H9 (cell line): Measurements from ENCODE around the gene LDLRAD4. TPM values are rescaled to one million over a fixed set of nuclear protein-coding genes. Genes with fewer than 3 reads are reported as not detected.
A peak's percentile ranks its signal among the peaks of the same experiment; 100 is the strongest.

Source experiments
- DNase-seq: peaks from one replicate; pipeline ENCODE4 v3.0.0-alpha.2; 2017
- H2AFZ ChIP-seq: one replicate; pipeline ENCODE4 v1.6.1; 2013; ENCODE audit warnings: mild to moderate bottlenecking, low read length, control low read depth, moderate library complexity
- H2AK5ac ChIP-seq: 2 replicates; pipeline ENCODE4 v1.6.1; 2013; ENCODE audit warnings: low read length, control low read depth, mixed read lengths; ENCODE audit not compliant: insufficient read length
- H2BK120ac ChIP-seq: one replicate; pipeline ENCODE4 v1.6.1; 2013; ENCODE audit warnings: low read depth, mild to moderate bottlenecking, low read length, control low read depth, inconsistent platforms; ENCODE audit not compliant: poor library complexity, severe bottlenecking
- H2BK12ac ChIP-seq: 2 replicates; pipeline ENCODE4 v1.6.1; 2013; ENCODE audit warnings: low read length, control low read depth, mixed read lengths, low read depth; ENCODE audit not compliant: insufficient read length
- H2BK15ac ChIP-seq: 2 replicates; pipeline ENCODE4 v1.6.1; 2013; ENCODE audit warnings: low read depth, low read length, control low read depth
- H2BK20ac ChIP-seq: one replicate; pipeline ENCODE4 v1.6.1; 2013; ENCODE audit warnings: low read depth, mild to moderate bottlenecking, low read length, control low read depth, inconsistent platforms; ENCODE audit not compliant: poor library complexity, severe bottlenecking
- H2BK5ac ChIP-seq: 2 replicates; pipeline ENCODE4 v1.6.1; 2013; ENCODE audit warnings: low read length, control low read depth, mixed read lengths; ENCODE audit not compliant: insufficient read length
- H3K14ac ChIP-seq: 2 replicates; pipeline ENCODE4 v1.6.1; 2013; ENCODE audit warnings: low read length, control low read depth; ENCODE audit not compliant: insufficient read depth
- H3K18ac ChIP-seq: 2 replicates; pipeline ENCODE4 v1.6.1; 2013; ENCODE audit warnings: low read depth, mild to moderate bottlenecking, mixed read lengths, low read length, control low read depth; ENCODE audit not compliant: insufficient read length
- H3K23ac ChIP-seq: 2 replicates; pipeline ENCODE4 v1.6.1; 2013; ENCODE audit warnings: low read length, control low read depth, mixed read lengths, low read depth; ENCODE audit not compliant: insufficient read length
- H3K23me2 ChIP-seq: 2 replicates; pipeline ENCODE4 v1.6.1; 2013; ENCODE audit warnings: low read depth, mild to moderate bottlenecking, mixed read lengths, low read length, control low read depth; ENCODE audit not compliant: insufficient read length, poor library complexity, severe bottlenecking
- H3K27ac ChIP-seq: 2 replicates; pipeline ENCODE4 v1.5.1; 2013; ENCODE audit warnings: low read length, control low read depth, mixed read lengths, low read depth; ENCODE audit not compliant: insufficient read length
- H3K27me3 ChIP-seq: 2 replicates; pipeline ENCODE4 v1.6.1; 2013; ENCODE audit warnings: low read length, control low read depth, inconsistent platforms; ENCODE audit not compliant: insufficient read depth
- H3K4ac ChIP-seq: 2 replicates; pipeline ENCODE4 v1.6.1; 2013; ENCODE audit warnings: low read depth, mild to moderate bottlenecking, control low read depth, inconsistent platforms, low read length, moderate library complexity
- H3K4me1 ChIP-seq: 2 replicates; pipeline ENCODE4 v1.6.1; 2013; ENCODE audit warnings: low read length, control low read depth, inconsistent platforms; ENCODE audit not compliant: insufficient read depth
- H3K4me2 ChIP-seq: 2 replicates; pipeline ENCODE4 v1.6.1; 2013; ENCODE audit warnings: low read length, control low read depth, mixed read lengths; ENCODE audit not compliant: insufficient read length, insufficient read depth
- H3K56ac ChIP-seq: 2 replicates; pipeline ENCODE4 v1.6.1; 2013; ENCODE audit warnings: low read depth, mild to moderate bottlenecking, mixed read lengths, low read length, control low read depth; ENCODE audit not compliant: insufficient read length
- H3K79me1 ChIP-seq: 2 replicates; pipeline ENCODE4 v1.6.1; 2013; ENCODE audit warnings: low read depth, mild to moderate bottlenecking, moderate library complexity, low read length, control low read depth, inconsistent platforms; ENCODE audit not compliant: insufficient read depth, poor library complexity, severe bottlenecking
- H3K79me2 ChIP-seq: 2 replicates; pipeline ENCODE4 v1.6.1; 2013; ENCODE audit warnings: low read length, control low read depth, inconsistent platforms; ENCODE audit not compliant: insufficient read depth
- H3K9ac ChIP-seq: 2 replicates; pipeline ENCODE4 v1.6.1; 2013; ENCODE audit warnings: low read length, control low read depth, mixed read lengths; ENCODE audit not compliant: insufficient read length; ENCODE audit errors: extremely low read depth
- H3K9me3 ChIP-seq: one replicate; pipeline ENCODE4 v1.6.1; 2013; ENCODE audit warnings: low read depth, low read length, inconsistent platforms; ENCODE audit not compliant: control insufficient read depth
- H3T11ph ChIP-seq: one replicate; pipeline ENCODE4 v1.6.1; 2013; ENCODE audit warnings: mild to moderate bottlenecking, low read length, control low read depth, inconsistent platforms
- H4K20me1 ChIP-seq: one replicate; pipeline ENCODE4 v1.6.1; 2013; ENCODE audit not compliant: control insufficient read depth, insufficient read length, insufficient read depth
- H4K5ac ChIP-seq: 2 replicates; pipeline ENCODE4 v1.6.1; 2013; ENCODE audit warnings: low read depth, mild to moderate bottlenecking, mixed read lengths, low read length, control low read depth; ENCODE audit not compliant: insufficient read length
- H4K8ac ChIP-seq: replicated peaks from 2 replicates; pipeline ENCODE4 v1.6.1; 2013; ENCODE audit warnings: low read length, control low read depth, mixed read lengths, low read depth; ENCODE audit not compliant: insufficient read length
- H4K91ac ChIP-seq: 2 replicates; pipeline ENCODE4 v1.6.1; 2013; ENCODE audit warnings: low read depth, mild to moderate bottlenecking, moderate library complexity, mixed read lengths, low read length, control low read depth; ENCODE audit not compliant: insufficient read length
- H3K27ac Mint-ChIP-seq, 3 experiments: 2 replicates in 2 of 3; 3 replicates in 1 of 3; pipeline ENCODE4 v1.8.0; 2020 to 2021; ENCODE audit warnings: mixed read lengths in 3 of 3, mild to moderate bottlenecking in 1 of 3, moderate library complexity in 1 of 3
- H3K27me3 Mint-ChIP-seq: 2 replicates; pipeline ENCODE4 v1.8.0; 2021; ENCODE audit warnings: low read depth, mild to moderate bottlenecking, moderate library complexity, mixed read lengths
- H3K36me3 Mint-ChIP-seq, 3 experiments: 2 replicates in 2 of 3; 3 replicates in 1 of 3; pipeline ENCODE4 v1.8.0; 2020 to 2021; ENCODE audit warnings: low read depth in 3 of 3, mixed read lengths in 3 of 3; ENCODE audit not compliant: insufficient read depth in 1 of 3
- H3K4me1 Mint-ChIP-seq, 2 experiments: 2 replicates each; pipeline ENCODE4 v1.8.0; 2020; ENCODE audit warnings: mixed read lengths in 2 of 2
- H3K4me3 Mint-ChIP-seq, 2 experiments: 2 replicates in 1 of 2; 3 replicates in 1 of 2; pipeline ENCODE4 v1.8.0; 2020 to 2021; ENCODE audit warnings: mild to moderate bottlenecking in 2 of 2, mixed read lengths in 2 of 2, moderate library complexity in 1 of 2
- H3K9me3 Mint-ChIP-seq, 2 experiments: 2 replicates in 1 of 2; 3 replicates in 1 of 2; pipeline ENCODE4 v1.8.0; 2020; ENCODE audit warnings: mild to moderate bottlenecking in 2 of 2, mixed read lengths in 2 of 2, moderate library complexity in 1 of 2
- WGBS: extraction: QIAGEN DNeasy Blood & Tissue Kit; methylation state at CpG from one replicate; pipeline ENCODE4 v1.1.7; 2013; ENCODE audit warnings: missing lambda C conversion rate, low lambda C conversion rate, mixed read lengths; ENCODE audit not compliant: insufficient read length; ENCODE audit errors: extremely low coverage; 5-methylcytosine and 5-hydroxymethylcytosine counted together
- total RNA-seq: library from RNA; stranded (reverse); gene quantifications from 2 replicates; pipeline ENCODE4 v1.2.1, GENCODE V29; 2021
- TF ChIP-seq, protein P1 (sequence below): fragments of 200-600 bp; sonication (generic); conservative IDR thresholded peaks from 3 replicates; pipeline ENCODE4 v1.8.0; 2021; ENCODE audit warnings: antibody characterized with exemption, mild to moderate bottlenecking

Gene LDLRAD4
- total RNA-seq, 1 experiment from 2014 or later: 3.9 TPM

DNA sequence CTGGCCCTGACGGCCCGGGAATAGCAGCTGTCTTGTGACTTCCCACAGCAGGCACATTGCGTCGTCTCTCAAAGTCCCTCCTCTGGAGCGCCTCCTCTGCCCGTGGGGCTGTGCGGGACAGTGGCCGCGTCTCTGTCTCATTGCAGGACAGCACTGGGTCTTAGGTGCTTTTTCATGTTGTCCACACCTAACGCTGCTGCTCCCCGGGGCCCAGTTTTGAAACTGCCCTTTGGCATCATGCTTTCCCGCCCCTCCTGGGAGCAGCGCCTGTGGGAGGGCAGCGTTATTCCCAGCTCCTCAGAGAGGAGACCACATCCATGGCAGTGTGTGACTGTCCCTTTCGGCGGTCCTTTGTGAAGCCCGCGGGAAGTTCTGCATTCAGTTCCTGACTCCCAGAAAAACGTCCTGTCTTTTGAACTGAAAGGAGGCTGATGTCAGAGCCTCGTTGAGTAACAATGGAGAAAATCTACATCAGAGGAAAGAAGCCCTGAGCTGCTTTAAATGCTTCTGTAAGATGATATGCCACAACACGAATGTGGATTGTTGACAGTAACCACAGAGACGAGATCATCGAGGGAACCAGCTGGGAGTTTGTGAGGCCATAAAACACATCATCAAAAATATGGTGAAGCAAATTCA lies 281.8 kb downstream of the LDLRAD4 start:
- Mint-ChIP-seq H3K27me3 (peaks cover 43% of the 10 kb centered on the region), H3K36me3 (peaks cover 16 to 20% (median 20%) of the 10 kb centered on the region in 3 experiments), H3K4me3 (peak overlapping the region; percentile 27 to 43), H3K9me3 (peaks cover 19 to 20% of the 10 kb centered on the region in 2 experiments), H3K4me1 (peaks cover 38 to 46% of the 10 kb centered on the region in 2 experiments), H3K27ac (peak overlapping the region in 1 of 3 experiments; percentile 92; a peak in 2 of 7 replicates)
- Histone ChIP-seq H3K9ac (no peak overlapping the region), H2BK5ac (no peak overlapping the region), H2BK15ac (no peak overlapping the region), H2BK20ac (no peak overlapping the region), H3K23me2 (no peaks in the 10 kb centered on the region), H3K27ac (no peak overlapping the region), H3K18ac (peak overlapping the region; percentile 78), H2AFZ (no peak overlapping the region), H3K79me1 (no peaks in the 10 kb centered on the region), H3K4me2 (peak overlapping the region; percentile 20), H4K5ac (no peak overlapping the region), H3K4ac (no peak overlapping the region; the same call in 1 of the 2 replicates), H3T11ph (peak overlapping the region; percentile 46), H3K4me1 (peaks cover 7% of the 10 kb centered on the region; the same call in 1 of the 2 replicates), H2AK5ac (no peak overlapping the region), H3K9me3 (peaks cover 7% of the 10 kb centered on the region), H2BK120ac (peak overlapping the region; percentile 39), H4K91ac (no peak overlapping the region), H4K20me1 (no peaks in the 10 kb centered on the region), H2BK12ac (no peak overlapping the region), H3K23ac (no peak overlapping the region), H3K27me3 (no peaks in the 10 kb centered on the region), H4K8ac (no peak overlapping the region), H3K79me2 (no peaks in the 10 kb centered on the region), H3K14ac (peak overlapping the region; percentile 95; the same call in 1 of the 2 replicates), H3K56ac (no peak overlapping the region)
- DNase-seq: peak; percentile 87
- TF ChIP-seq, protein P1, sequence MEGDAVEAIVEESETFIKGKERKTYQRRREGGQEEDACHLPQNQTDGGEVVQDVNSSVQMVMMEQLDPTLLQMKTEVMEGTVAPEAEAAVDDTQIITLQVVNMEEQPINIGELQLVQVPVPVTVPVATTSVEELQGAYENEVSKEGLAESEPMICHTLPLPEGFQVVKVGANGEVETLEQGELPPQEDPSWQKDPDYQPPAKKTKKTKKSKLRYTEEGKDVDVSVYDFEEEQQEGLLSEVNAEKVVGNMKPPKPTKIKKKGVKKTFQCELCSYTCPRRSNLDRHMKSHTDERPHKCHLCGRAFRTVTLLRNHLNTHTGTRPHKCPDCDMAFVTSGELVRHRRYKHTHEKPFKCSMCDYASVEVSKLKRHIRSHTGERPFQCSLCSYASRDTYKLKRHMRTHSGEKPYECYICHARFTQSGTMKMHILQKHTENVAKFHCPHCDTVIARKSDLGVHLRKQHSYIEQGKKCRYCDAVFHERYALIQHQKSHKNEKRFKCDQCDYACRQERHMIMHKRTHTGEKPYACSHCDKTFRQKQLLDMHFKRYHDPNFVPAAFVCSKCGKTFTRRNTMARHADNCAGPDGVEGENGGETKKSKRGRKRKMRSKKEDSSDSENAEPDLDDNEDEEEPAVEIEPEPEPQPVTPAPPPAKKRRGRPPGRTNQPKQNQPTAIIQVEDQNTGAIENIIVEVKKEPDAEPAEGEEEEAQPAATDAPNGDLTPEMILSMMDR: no peak
- no CpG with 5 or more reads among the region's 23 CpGs for WGBS
